Measurements from ENCODE around the gene SP8.
A peak's percentile ranks its signal among the peaks of the same experiment; 100 is the strongest.

Gene SP8

GRCh38 chr7:20786421-20786778 is 286 bp downstream of the SP8 start:
- Histone ChIP-seq H3K9me3 (ENCODE audit: severe bottlenecking) (no peaks in the 10 kb centered on the region), H3K27me3 (ENCODE audit: insufficient read depth, low read depth, severe bottlenecking) (peaks cover 95% of the 10 kb centered on the region), H3K27ac (no peak overlapping the region), H3K4me3 (ENCODE audit: low read depth, low read length) (peak overlapping the region; percentile 36), H3K36me3 (no peaks in the 10 kb centered on the region)
- no peak for DNase-seq
- TF ChIP-seq CTCF (IDR thresholded peaks at IDR 0.05; ENCODE audit: low read depth, low read length): no peak

- no peaks in the 10 kb centered on the region for H3K36me3 ChIP-seq
- H3K27me3 ChIP-seq (ENCODE audit: insufficient read depth, low read depth, severe bottlenecking): peaks cover 95% of the 10 kb centered on the region
- H3K27ac ChIP-seq: no peak overlapping the region
- H3K4me3 ChIP-seq (ENCODE audit: low read depth, low read length): peak overlapping the region; percentile 36
- H3K9me3 ChIP-seq (ENCODE audit: severe bottlenecking): no peaks in the 10 kb centered on the region
- TF ChIP-seq CTCF (IDR thresholded peaks at IDR 0.05; ENCODE audit: low read depth, low read length): no peak
- DNase-seq: no peak
Observed at GRCh38 chr7:20786049-20786412, 655 bp downstream of the SP8 start.

GRCh38 chr7:20785157-20786048 is 1.3 kb downstream of the SP8 start:
- H3K9me3 ChIP-seq (ENCODE audit: severe bottlenecking): no peaks in the 10 kb centered on the region
- H3K27ac ChIP-seq: no peak overlapping the region
- peak overlapping the region; percentile 36 for H3K4me3 ChIP-seq (ENCODE audit: low read depth, low read length)
- H3K27me3 ChIP-seq (ENCODE audit: insufficient read depth, low read depth, severe bottlenecking): peaks cover 96% of the 10 kb centered on the region
- no peaks in the 10 kb centered on the region for H3K36me3 ChIP-seq
- no peak for TF ChIP-seq CTCF (IDR thresholded peaks at IDR 0.05; ENCODE audit: low read depth, low read length)
- DNase-seq: peak; percentile 35

- Histone ChIP-seq H3K27ac (no peak overlapping the region), H3K36me3 (no peaks in the 10 kb centered on the region), H3K4me3 (ENCODE audit: low read depth, low read length) (peak overlapping the region; percentile 16; the same call in 1 of the 2 replicates), H3K27me3 (ENCODE audit: insufficient read depth, low read depth, severe bottlenecking) (peaks cover 96% of the 10 kb centered on the region), H3K9me3 (ENCODE audit: severe bottlenecking) (no peaks in the 10 kb centered on the region)
- TF ChIP-seq CTCF (IDR thresholded peaks at IDR 0.05; ENCODE audit: low read depth, low read length): peak; percentile 42; the same call in 1 of the 2 replicates
- peak; percentile 46 for DNase-seq
Observed at GRCh38 chr7:20784388-20785156, 2.1 kb downstream of the SP8 start.

- Histone ChIP-seq H3K36me3 (no peaks in the 10 kb centered on the region), H3K9me3 (ENCODE audit: severe bottlenecking) (no peaks in the 10 kb centered on the region), H3K27me3 (ENCODE audit: insufficient read depth, low read depth, severe bottlenecking) (peaks cover 96% of the 10 kb centered on the region), H3K4me3 (ENCODE audit: low read depth, low read length) (no peak overlapping the region; the same call in 1 of the 2 replicates), H3K27ac (no peak overlapping the region)
- TF ChIP-seq CTCF (IDR thresholded peaks at IDR 0.05; ENCODE audit: low read depth, low read length): peak; percentile 40; the same call in 1 of the 2 replicates
- peak; percentile 48 for DNase-seq
Observed at GRCh38 chr7:20783700-20784387, 2.8 kb downstream of the SP8 start.
